Measurements from ENCODE around the gene ACVR1C. TPM values are rescaled to one million over a fixed set of nuclear protein-coding genes. Genes with fewer than 3 reads are reported as not detected.

The ACVR1C gene
- total RNA-seq, 3 donors from 2014 or later: 8.0 to 19.4 (median 9.2) TPM

DNA sequence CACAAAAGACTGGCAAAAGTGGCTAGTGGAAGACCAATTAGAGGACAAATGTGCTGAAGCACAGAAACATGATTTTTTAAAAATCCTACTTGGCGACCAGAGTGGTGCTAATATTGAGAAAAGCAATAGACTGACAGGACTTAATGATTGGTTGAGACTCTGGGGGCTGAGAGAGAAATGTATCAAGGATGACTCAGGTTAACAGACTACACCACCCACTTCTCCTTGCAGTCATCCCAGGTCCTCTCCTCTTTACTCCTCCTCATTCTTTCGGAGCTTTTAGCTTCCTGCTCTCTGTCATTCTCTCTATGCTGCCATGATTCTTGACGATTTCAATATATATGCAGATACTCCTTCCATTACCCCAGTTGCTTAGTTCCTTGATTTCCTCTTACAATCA, 130.2 kb downstream of the ACVR1C start:
- Histone ChIP-seq H3K36me3 (ENCODE audit: low read depth) (no peaks in the 10 kb centered on the region), H3K9me3 (no peaks in the 10 kb centered on the region), H3K4me3 (no peak overlapping the region), H3K4me1 (ENCODE audit: low read depth) (no peaks in the 10 kb centered on the region)
- no peak for ATAC-seq
- TF ChIP-seq, protein P1, sequence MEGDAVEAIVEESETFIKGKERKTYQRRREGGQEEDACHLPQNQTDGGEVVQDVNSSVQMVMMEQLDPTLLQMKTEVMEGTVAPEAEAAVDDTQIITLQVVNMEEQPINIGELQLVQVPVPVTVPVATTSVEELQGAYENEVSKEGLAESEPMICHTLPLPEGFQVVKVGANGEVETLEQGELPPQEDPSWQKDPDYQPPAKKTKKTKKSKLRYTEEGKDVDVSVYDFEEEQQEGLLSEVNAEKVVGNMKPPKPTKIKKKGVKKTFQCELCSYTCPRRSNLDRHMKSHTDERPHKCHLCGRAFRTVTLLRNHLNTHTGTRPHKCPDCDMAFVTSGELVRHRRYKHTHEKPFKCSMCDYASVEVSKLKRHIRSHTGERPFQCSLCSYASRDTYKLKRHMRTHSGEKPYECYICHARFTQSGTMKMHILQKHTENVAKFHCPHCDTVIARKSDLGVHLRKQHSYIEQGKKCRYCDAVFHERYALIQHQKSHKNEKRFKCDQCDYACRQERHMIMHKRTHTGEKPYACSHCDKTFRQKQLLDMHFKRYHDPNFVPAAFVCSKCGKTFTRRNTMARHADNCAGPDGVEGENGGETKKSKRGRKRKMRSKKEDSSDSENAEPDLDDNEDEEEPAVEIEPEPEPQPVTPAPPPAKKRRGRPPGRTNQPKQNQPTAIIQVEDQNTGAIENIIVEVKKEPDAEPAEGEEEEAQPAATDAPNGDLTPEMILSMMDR (IDR thresholded peaks at IDR 0.05): no peak
- intact Hi-C loops (cut with DNase I, micrococcal nuclease): loop anchor here (5.0 to 10.0 kb wide), 3 partner anchors 96 to 514 kb away; no protein-coding TSS in a partner anchor
- DNase-seq: no peak

DNA sequence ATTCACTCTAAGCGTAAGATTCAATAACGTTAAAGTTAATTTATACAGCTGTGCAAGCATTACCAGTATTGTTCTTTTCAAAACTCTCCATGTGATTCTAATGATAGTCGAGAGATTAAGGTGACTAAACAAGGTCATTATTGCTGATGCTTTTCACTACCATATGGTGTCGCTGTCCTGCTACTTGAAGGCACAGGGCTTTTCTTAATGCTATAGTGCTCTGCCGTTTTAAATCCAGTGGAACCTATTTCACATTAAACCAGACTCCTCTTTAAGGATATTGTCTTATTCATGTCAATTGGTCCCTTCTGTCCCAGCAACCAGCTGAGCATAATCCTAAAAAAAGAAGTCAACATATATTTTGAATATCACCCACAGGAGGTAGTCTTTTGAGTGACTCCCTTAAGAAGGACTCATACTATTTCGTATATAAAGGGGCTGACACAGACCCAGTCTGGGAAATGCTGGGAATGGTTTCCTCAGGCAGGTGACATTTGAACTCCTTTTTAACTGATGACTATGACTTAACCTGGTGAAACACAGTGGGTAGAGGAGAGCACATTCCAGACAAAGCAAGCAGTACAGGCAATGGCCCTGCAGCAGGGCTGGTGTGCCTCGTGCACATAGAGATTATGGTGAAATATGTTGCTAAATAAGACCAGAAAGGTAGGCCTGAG, 130.9 kb downstream of the ACVR1C start:
- no peak overlapping the region for H3K4me3 ChIP-seq
- DNase-seq (no peak), ATAC-seq (peak; percentile 92)
- no peaks in the 10 kb centered on the region for H3K4me1 ChIP-seq (ENCODE audit: low read depth)
- TF ChIP-seq, protein P1 (IDR thresholded peaks at IDR 0.05): peak; percentile 51
- no peaks in the 10 kb centered on the region for H3K9me3 ChIP-seq
- H3K36me3 ChIP-seq (ENCODE audit: low read depth): no peaks in the 10 kb centered on the region
- intact Hi-C loops (cut with DNase I, micrococcal nuclease): loop anchor here (5.0 to 10.0 kb wide), 3 partner anchors 97 to 515 kb away; no protein-coding TSS in a partner anchor

DNA sequence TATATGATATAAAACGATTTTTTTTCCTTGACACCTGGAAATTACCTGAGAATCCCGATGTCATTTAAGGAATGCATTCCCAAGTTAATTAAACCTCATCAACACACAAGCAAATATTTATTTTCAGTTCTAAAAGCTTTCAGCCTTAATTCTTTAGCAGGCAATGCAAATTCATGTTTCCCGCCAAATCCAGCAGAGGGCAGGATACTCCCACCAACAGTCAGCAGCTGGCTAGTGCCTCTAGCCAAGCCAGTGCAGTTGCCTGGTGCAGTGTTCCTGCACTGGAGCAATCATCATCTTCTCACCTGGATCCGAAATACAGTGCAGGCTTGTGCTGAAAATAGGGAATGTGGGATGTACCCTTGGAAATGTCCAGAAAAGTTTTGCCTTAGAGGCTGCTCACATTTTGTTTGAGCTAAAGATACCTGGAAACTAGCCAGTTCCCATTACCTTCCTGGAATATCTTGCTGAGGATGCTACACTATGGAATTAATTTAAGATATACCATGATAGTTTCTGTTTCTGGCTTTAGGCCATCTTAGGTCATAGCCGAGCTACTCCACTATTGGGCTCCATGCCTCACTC, 136.4 kb downstream of the ACVR1C start:
- intact Hi-C loops (cut with DNase I, micrococcal nuclease): loop anchor here in 1 of 2 donors (10.0 kb wide), 2 partner anchors 103 to 513 kb away; no protein-coding TSS in a partner anchor
- TF ChIP-seq, protein P1 (IDR thresholded peaks at IDR 0.05): peak; percentile 50
- H3K4me1 ChIP-seq (ENCODE audit: low read depth): peaks cover 10% of the 10 kb centered on the region
- H3K4me3 ChIP-seq: no peak overlapping the region
- DNase-seq (peak; percentile 53 to 80 (median 66)), ATAC-seq (peak; percentile 65)
- no peaks in the 10 kb centered on the region for H3K36me3 ChIP-seq (ENCODE audit: low read depth)
- no peaks in the 10 kb centered on the region for H3K9me3 ChIP-seq

DNA sequence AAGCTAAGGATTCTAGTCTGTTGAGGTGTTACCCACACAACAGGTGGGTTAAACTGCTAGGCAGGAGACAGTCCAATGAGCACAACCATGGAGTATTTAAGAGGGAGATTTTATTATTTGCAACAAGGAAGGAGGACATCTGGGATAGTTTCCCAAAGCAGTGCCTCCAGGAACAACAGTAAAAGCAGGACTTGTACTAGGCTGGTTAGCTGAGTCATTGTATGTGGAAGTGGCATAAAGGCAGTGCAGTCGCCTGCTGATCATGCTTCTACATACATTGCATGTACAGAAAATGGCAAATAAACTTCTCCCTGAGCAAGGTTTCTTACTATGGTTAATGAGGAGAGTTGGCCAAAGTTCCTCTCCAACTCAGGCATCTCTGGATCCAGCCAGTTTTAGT, 138.7 kb downstream of the ACVR1C start:
- peak; percentile 67 for ATAC-seq
- Histone ChIP-seq H3K4me3 (no peak overlapping the region), H3K4me1 (ENCODE audit: low read depth) (peaks cover 10% of the 10 kb centered on the region), H3K36me3 (ENCODE audit: low read depth) (no peaks in the 10 kb centered on the region), H3K9me3 (no peaks in the 10 kb centered on the region)
- intact Hi-C loops (cut with DNase I, micrococcal nuclease): loop anchor here in 1 of 2 donors (10.0 kb wide), 2 partner anchors 105 to 515 kb away; no protein-coding TSS in a partner anchor
- no peak for DNase-seq
- TF ChIP-seq, protein P1 (IDR thresholded peaks at IDR 0.05): no peak

DNA sequence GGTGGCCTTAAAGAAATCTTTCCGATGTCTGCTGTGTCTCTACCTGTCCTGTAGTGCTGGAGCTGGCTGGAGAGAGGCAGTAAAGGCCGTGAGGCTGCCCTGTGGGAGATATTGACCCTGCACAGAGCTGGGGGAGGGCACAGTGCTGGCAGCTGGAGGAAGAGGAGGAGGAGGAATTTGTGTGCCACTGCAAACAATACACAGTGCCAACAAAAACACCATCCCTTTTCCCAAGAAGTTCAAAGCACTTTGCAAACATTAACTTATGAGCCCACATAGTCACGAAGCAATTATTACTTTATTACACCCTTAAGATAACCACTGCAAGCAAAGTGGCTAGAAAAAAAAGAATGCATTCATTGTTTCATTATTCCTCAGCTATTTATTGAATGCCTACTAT, 139.8 kb downstream of the ACVR1C start:
- TF ChIP-seq, protein P1 (IDR thresholded peaks at IDR 0.05): no peak
- intact Hi-C loops (cut with DNase I, micrococcal nuclease): no loop called here
- Histone ChIP-seq H3K4me3 (no peak overlapping the region), H3K36me3 (ENCODE audit: low read depth) (no peaks in the 10 kb centered on the region), H3K4me1 (ENCODE audit: low read depth) (peaks cover 10% of the 10 kb centered on the region), H3K9me3 (no peaks in the 10 kb centered on the region)
- ATAC-seq (peak; percentile 94), DNase-seq (peak; percentile 65 to 78 (median 70))
